Stimulated activated CD4-positive, alpha-beta T cell treated with anti-CD3 and anti-CD28 coated beads, Interleukin-4, amount 100 ng/mL, for 48 hours (primary cell): ENCODE measurements around the gene MON2.
"Not testable (repeated sequence)": the region's sequence is repeated elsewhere in the genome, so short reads cannot be mapped to it uniquely, and the experiment has no call there.

Source experiments
- DNase-seq, 2 donors: peaks; one replicate each; pipeline ENCODE4 v3.0.0-alpha.2; 2020; ENCODE audit warnings: low read depth in 2 of 2

The MON2 gene

GRCh38 chr12:62466594-62467491 is at the start of gene MON2:
TSS of gene MON2 (plus strand) at chr12:62466826. CDS start at chr12:62467208, 382 bp downstream.
- DNase-seq: peak; percentile 71 to 86

GRCh38 chr12:62426089-62426488 is 40.5 kb upstream of the MON2 start:
- DNase-seq: no peak

GRCh38 chr12:62429457-62429856 is 37.2 kb upstream of the MON2 start:
- no peak for DNase-seq

- DNase-seq: no peak
Measured at GRCh38 chr12:62434494-62435302, 31.9 kb upstream of the MON2 start.

GRCh38 chr12:62435303-62436163 is 31.1 kb upstream of the MON2 start:
- DNase-seq: peak; percentile 17 to 22

GRCh38 chr12:62436164-62436503 is 30.5 kb upstream of the MON2 start:
- no peak for DNase-seq

GRCh38 chr12:62438098-62438692 is 28.4 kb upstream of the MON2 start:
- DNase-seq: peak; percentile 37 to 42

- DNase-seq: no peak
Measured at GRCh38 chr12:62446754-62447452, 19.7 kb upstream of the MON2 start.

- no peak for DNase-seq
Measured at GRCh38 chr12:62448436-62448835, 18.2 kb upstream of the MON2 start.

- not testable (repeated sequence) for DNase-seq
Measured at GRCh38 chr12:62455429-62455828, 11.2 kb upstream of the MON2 start.

GRCh38 chr12:62458626-62459025 is 8.0 kb upstream of the MON2 start:
- no peak for DNase-seq

GRCh38 chr12:62459976-62460375 is 6.7 kb upstream of the MON2 start:
- no peak for DNase-seq

- not testable (repeated sequence) for DNase-seq
Measured at GRCh38 chr12:62461171-62461837, 5.3 kb upstream of the MON2 start.

GRCh38 chr12:62463252-62463651 is 3.4 kb upstream of the MON2 start:
- not testable (repeated sequence) for DNase-seq

GRCh38 chr12:62466018-62466593 is 520 bp upstream of the MON2 start:
- DNase-seq: peak in 1 of 2 donors; percentile 2

GRCh38 chr12:62468397-62468796 is 1.8 kb downstream of the MON2 start:
- no peak for DNase-seq

GRCh38 chr12:62468935-62469334 is 2.3 kb downstream of the MON2 start:
- DNase-seq: no peak

- DNase-seq: no peak
Measured at GRCh38 chr12:62469704-62470103, 3.1 kb downstream of the MON2 start.

- DNase-seq: no peak
Measured at GRCh38 chr12:62471734-62472133, 5.1 kb downstream of the MON2 start.

- no peak for DNase-seq
Measured at GRCh38 chr12:62472472-62472871, 5.8 kb downstream of the MON2 start.
